Spleen (tissue), 11 donors: ENCODE results near the gene DNAJA3. TPM values are rescaled to one million over a fixed set of nuclear protein-coding genes. Genes with fewer than 3 reads are reported as not detected.
A peak's percentile ranks its signal among the peaks of the same experiment; 100 is the strongest.

ENCODE experiments used
- DNase-seq: peaks from one replicate; pipeline ENCODE4 v3.0.0-alpha.2; 2020
- H3K27ac ChIP-seq, 8 donors: fragments of 200-600 bp; sonication (generic) in 7 of 8; 1 replicate in 4 of 8; 2 replicates in 4 of 8; pipeline versions ENCODE4 v1.5.0 to v1.8.0; 2016 to 2021; ENCODE audit warnings: inconsistent platforms in 4 of 8, mild to moderate bottlenecking in 4 of 8, moderate library complexity in 1 of 8
- H3K27me3 ChIP-seq, 7 donors: fragments of 200-600 bp; sonication (generic) in 6 of 7; replicated peaks in 1 of 7; 1 replicate in 4 of 7; 2 replicates in 3 of 7; pipeline versions ENCODE4 v1.5.0 to v1.8.0; 2016 to 2021; ENCODE audit warnings: inconsistent platforms in 3 of 7, mild to moderate bottlenecking in 1 of 7
- H3K36me3 ChIP-seq, 6 donors: fragments of 200-600 bp; sonication (generic) in 5 of 6; 1 replicate in 4 of 6; 2 replicates in 2 of 6; pipeline versions ENCODE4 v1.5.0 to v1.8.0; 2016 to 2021; ENCODE audit warnings: inconsistent platforms in 2 of 6
- H3K4me1 ChIP-seq, 6 donors: fragments of 200-600 bp; sonication (generic) in 5 of 6; 1 replicate in 3 of 6; 2 replicates in 3 of 6; pipeline versions ENCODE4 v1.5.0 to v1.8.0; 2016 to 2021; ENCODE audit warnings: inconsistent platforms in 3 of 6
- H3K4me3 ChIP-seq, 8 donors: fragments of 200-600 bp; sonication (generic) in 7 of 8; 1 replicate in 4 of 8; 2 replicates in 4 of 8; pipeline versions ENCODE4 v1.5.0 to v1.8.0; 2016 to 2021; ENCODE audit warnings: inconsistent platforms in 4 of 8, mild to moderate bottlenecking in 4 of 8, moderate library complexity in 2 of 8
- H3K9me3 ChIP-seq, 8 donors: fragments of 200-600 bp; sonication (generic) in 7 of 8; 1 replicate in 4 of 8; 2 replicates in 4 of 8; pipeline versions ENCODE4 v1.5.0 to v1.8.0; 2016 to 2021; ENCODE audit warnings: inconsistent platforms in 4 of 8
- POLR2A ChIP-seq, 3 donors: fragments of 450-650 bp; IDR thresholded peaks; one replicate each; pipeline ENCODE4 v1.5.1; 2017; ENCODE audit warnings: antibody characterized with exemption in 3 of 3, mild to moderate bottlenecking in 1 of 3
- POLR2AphosphoS5 ChIP-seq, 3 donors: sonication (generic); formaldehyde crosslinking; IDR thresholded peaks; one replicate each; pipeline ENCODE4 v1.5.1; 2017; ENCODE audit warnings: antibody characterized with exemption in 3 of 3
- WGBS, 5 donors: extraction: QIAGEN DNeasy Blood & Tissue Kit in 3 of 5; methylation state at CpG; one replicate each; pipeline versions ENCODE4 v1.1.5 to v1.1.7; 2013 to 2018; 5-methylcytosine and 5-hydroxymethylcytosine counted together
- intact Hi-C: fragments of 100-400 bp; cut with DNase I; formaldehyde crosslinking; loops from one replicate; pipeline ENCODE4 v1.15.0; 2023; ENCODE audit warnings: low total_unique reads
- polyA plus RNA-seq, 3 donors: library from polyadenylated mRNA; stranded (reverse); fragments of 200-250 nt; gene quantifications; one replicate each; pipeline ENCODE4 v1.2.1, GENCODE V29; 2013
- total RNA-seq, 7 donors: library from RNA; depleted of rRNA in 3 of 7; stranded (reverse); fragments of >200 nt in 3 of 7; fragmentation: NEBNext Ultra II Directional in 4 of 7; extraction: Animal tissue kit (Norgen Biotek cat#: 25700) in 4 of 7; gene quantifications; one replicate each; pipeline versions ENCODE4 v1.1.0 to v1.2.1, GENCODE V29; 2016 to 2021
- TF ChIP-seq, protein P1 (sequence below), 11 experiments: fragments of 200-600 bp in 7 of 11; fragments of 450-650 bp in 4 of 11; sonication (generic) in 4 of 11; IDR thresholded peaks in 8 of 11; conservative IDR thresholded peaks in 3 of 11; 1 replicate in 7 of 11; 2 replicates in 4 of 11; pipeline versions ENCODE4 v1.4.0 to v1.8.0; 2016 to 2021; ENCODE audit warnings: antibody characterized with exemption in 11 of 11, inconsistent platforms in 4 of 11, mild to moderate bottlenecking in 1 of 11
- donor health status: healthy with polysubstance abuse.
- donor health status: DM: no; HTN: no; CAD: no; lungs with moderate emphysema.
- donor health status: DM: no; HTN: no; CAD: no.
- donor health status: Bipolar disorder and iron deficiency.
- donor health status: healthy.
- donor health status: DM: no; HTN: no; CAD: no.
- donor health status: DM: yes; HTN: yes; CAD: no.

The DNAJA3 gene
- total and polyA plus RNA-seq, 10 donors, result 16.9 to 47.6 (median 35.3) TPM

DNA sequence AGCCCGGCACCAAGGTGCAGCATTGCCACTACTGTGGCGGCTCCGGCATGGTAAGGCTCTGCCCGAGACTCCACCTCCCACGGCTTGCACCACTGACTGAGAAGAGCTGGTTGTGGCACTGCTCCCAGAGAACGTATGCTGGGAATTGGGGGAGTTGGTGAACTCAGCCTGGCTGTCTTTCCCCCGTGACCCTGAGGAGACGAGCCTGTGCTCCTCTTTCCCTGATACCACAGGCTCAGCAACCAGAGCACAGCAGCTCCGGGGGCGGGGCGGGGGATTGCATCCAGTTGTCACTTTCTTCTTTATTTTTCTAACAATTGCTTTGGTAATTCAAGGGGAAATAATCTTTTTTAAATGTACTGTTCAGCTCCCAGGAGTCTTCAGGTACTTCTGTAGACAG, 16.7 kb downstream of the DNAJA3 start:
- no peak for TF ChIP-seq POLR2AphosphoS5 (IDR thresholded peaks at IDR 0.05)
- TF ChIP-seq POLR2A (IDR thresholded peaks at IDR 0.05), result no peak
- TF ChIP-seq, protein P1, sequence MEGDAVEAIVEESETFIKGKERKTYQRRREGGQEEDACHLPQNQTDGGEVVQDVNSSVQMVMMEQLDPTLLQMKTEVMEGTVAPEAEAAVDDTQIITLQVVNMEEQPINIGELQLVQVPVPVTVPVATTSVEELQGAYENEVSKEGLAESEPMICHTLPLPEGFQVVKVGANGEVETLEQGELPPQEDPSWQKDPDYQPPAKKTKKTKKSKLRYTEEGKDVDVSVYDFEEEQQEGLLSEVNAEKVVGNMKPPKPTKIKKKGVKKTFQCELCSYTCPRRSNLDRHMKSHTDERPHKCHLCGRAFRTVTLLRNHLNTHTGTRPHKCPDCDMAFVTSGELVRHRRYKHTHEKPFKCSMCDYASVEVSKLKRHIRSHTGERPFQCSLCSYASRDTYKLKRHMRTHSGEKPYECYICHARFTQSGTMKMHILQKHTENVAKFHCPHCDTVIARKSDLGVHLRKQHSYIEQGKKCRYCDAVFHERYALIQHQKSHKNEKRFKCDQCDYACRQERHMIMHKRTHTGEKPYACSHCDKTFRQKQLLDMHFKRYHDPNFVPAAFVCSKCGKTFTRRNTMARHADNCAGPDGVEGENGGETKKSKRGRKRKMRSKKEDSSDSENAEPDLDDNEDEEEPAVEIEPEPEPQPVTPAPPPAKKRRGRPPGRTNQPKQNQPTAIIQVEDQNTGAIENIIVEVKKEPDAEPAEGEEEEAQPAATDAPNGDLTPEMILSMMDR (IDR thresholded peaks at IDR 0.05 in 8 of 11, conservative IDR thresholded peaks at IDR 0.05 in 3 of 11), result no peak
- Histone ChIP-seq H3K36me3 (peaks cover 3 to 100% (median 98%) of the 10 kb centered on the region in 6 donors), H3K4me1 (no peaks in the 10 kb centered on the region), H3K27ac (no peak overlapping the region), H3K27me3 (no peaks in the 10 kb centered on the region), H3K4me3 (no peak overlapping the region), H3K9me3 (no peaks in the 10 kb centered on the region)
- WGBS, 5 donors, result 91 to 96% (median 94%) methylated on average over 11 of the region's 11 CpGs
- DNase-seq, result no peak
- intact Hi-C loops, result no loop called here

DNA sequence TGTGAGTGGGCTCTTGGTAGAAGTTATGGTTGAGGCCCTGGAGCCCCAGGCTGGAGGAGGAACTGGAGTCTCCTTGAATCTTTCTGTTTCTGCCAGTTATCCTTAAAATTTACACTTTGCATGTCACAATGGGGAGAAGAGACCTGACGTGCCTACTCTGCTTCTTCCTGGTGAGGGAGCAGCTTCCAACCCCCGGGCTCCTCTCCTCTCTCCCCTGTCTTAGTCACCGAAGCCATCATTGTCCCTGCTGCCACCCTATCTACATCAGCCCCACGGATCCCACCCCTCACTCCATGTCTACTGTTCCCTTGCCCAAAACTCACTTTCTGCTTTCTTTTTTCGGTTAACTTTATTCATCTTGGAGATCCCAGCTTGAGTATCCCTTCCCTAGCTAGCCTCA, 17.6 kb downstream of the DNAJA3 start:
- Histone ChIP-seq H3K4me3 (no peak overlapping the region), H3K27ac (no peak overlapping the region), H3K36me3 (peaks cover 3 to 100% (median 98%) of the 10 kb centered on the region in 6 donors), H3K9me3 (no peaks in the 10 kb centered on the region), H3K4me1 (no peaks in the 10 kb centered on the region), H3K27me3 (no peaks in the 10 kb centered on the region)
- 74 to 83% (median 78%) methylated on average over 5 of the region's 5 CpGs for WGBS, 5 donors
- intact Hi-C loops, result no loop called here
- TF ChIP-seq POLR2A (IDR thresholded peaks at IDR 0.05), result no peak
- TF ChIP-seq POLR2AphosphoS5 (IDR thresholded peaks at IDR 0.05), result no peak
- TF ChIP-seq, protein P1 (IDR thresholded peaks at IDR 0.05 in 8 of 11, conservative IDR thresholded peaks at IDR 0.05 in 3 of 11), result no peak
- DNase-seq, result no peak

DNA sequence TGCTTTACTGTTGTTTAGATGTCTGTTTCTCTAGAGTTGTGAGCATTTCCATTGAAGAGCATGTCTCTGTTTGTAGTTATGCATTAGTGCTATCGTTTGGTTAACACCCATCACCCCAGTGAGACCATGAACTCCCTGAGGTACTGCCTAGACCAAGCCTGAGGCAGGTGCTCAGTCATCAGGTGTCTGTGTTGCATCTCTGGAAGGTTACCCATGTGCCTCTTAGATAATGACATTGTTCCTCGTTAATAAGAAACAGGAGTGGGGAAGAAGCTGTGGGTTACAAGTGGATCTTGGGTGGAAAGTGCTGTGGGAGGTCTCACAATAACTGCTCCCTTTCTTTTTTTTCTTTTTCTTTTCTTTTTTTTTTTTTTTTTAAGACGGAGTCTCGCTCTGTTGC, 18.3 kb downstream of the DNAJA3 start:
- Histone ChIP-seq H3K27me3 (no peaks in the 10 kb centered on the region), H3K27ac (no peak overlapping the region), H3K9me3 (no peaks in the 10 kb centered on the region), H3K4me3 (no peak overlapping the region), H3K36me3 (peaks cover 3 to 100% (median 98%) of the 10 kb centered on the region in 6 donors), H3K4me1 (no peaks in the 10 kb centered on the region)
- intact Hi-C loops, result no loop called here
- TF ChIP-seq POLR2AphosphoS5 (IDR thresholded peaks at IDR 0.05), result no peak
- TF ChIP-seq, protein P1 (IDR thresholded peaks at IDR 0.05 in 8 of 11, conservative IDR thresholded peaks at IDR 0.05 in 3 of 11), result no peak
- no peak for TF ChIP-seq POLR2A (IDR thresholded peaks at IDR 0.05)
- 94 to 100% (median 96%) methylated on average over 4 of the region's 4 CpGs for WGBS, 5 donors
- DNase-seq, result no peak

DNA sequence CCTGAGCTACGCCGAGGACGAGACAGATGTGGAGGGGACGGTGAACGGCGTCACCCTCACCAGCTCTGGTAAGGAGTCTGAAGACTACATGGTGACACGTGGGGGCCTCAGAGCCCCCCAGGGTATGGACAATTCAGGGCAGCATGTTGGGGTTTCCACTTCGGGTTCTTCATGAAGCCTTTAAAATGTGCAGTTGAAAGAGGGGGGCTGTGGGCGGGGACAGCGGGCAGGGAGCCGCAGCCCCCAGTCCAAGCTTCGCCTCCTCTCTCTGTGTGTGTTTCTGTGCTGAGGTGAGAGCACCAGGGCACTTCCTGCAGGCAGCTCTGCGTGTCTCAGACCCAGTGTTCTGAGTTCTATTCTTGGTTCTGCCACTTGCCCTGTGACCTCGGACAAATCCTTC, 24.8 kb downstream of the DNAJA3 start:
- H3K4me1 ChIP-seq, result no peaks in the 10 kb centered on the region
- H3K36me3 ChIP-seq, result peaks cover 0 to 100% (median 84%) of the 10 kb centered on the region in 6 donors
- no peak overlapping the region for H3K4me3 ChIP-seq
- no peak overlapping the region for H3K27ac ChIP-seq
- no peaks in the 10 kb centered on the region for H3K9me3 ChIP-seq
- TF ChIP-seq POLR2AphosphoS5 (IDR thresholded peaks at IDR 0.05) (peak in 1 of 3 donors; percentile 25), POLR2A (IDR thresholded peaks at IDR 0.05) (no peak)
- TF ChIP-seq, protein P1 (IDR thresholded peaks at IDR 0.05 in 8 of 11, conservative IDR thresholded peaks at IDR 0.05 in 3 of 11), result no peak
- H3K27me3 ChIP-seq, result no peaks in the 10 kb centered on the region
- intact Hi-C loops, result no loop called here
- DNase-seq, result no peak
- 93 to 96% (median 95%) methylated on average over 13 to 14 of the region's 14 CpGs for WGBS, 5 donors
